ENCODE data around the gene MEF2C.

Gene MEF2C

DNA sequence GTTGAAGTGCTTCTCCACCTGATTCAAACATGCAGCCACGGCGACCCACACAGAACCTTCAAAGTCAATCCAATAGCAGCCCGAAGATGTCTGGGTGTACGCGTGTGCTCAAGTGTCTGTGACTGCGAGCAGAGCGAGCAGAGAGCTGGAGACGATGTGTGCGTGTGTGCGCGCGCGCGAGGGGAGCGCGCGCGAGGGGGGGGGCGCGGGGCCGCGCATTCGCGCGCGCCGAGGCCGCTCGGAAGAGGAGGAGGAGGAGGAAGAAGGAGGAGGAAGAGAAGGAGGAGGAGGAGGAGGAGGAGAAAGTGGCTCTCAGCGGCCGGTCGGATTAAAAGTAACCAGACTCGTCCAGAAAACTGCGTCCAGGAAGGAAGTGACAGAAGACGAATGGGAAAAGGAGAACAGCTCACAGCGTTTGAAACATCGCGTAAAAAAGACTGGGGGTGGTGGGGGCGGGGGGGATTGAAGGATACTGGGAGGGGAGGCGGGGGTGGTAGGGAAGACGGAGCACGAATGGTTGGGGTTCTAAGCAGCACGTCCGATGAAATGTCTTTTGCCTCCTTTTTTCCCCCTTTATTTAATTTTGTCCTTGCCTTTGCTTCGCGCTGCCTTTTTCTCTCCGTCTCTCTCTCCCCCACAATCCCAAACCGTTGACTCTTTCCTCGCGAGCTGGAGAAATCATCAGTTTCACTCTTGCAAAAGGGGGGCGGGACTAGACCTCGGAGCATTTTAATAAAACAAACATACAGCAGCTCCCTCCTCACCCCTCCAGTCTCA is at the start of gene MEF2C:
TSS of gene MEF2C (minus strand) at position 126 of the 777 bp plus-strand sequence. CDS start 59,396 bp downstream, outside the sequence.
- DNase-seq (ENCODE audit: low read depth) = peak; percentile 81
- TF ChIP-seq, protein P1, sequence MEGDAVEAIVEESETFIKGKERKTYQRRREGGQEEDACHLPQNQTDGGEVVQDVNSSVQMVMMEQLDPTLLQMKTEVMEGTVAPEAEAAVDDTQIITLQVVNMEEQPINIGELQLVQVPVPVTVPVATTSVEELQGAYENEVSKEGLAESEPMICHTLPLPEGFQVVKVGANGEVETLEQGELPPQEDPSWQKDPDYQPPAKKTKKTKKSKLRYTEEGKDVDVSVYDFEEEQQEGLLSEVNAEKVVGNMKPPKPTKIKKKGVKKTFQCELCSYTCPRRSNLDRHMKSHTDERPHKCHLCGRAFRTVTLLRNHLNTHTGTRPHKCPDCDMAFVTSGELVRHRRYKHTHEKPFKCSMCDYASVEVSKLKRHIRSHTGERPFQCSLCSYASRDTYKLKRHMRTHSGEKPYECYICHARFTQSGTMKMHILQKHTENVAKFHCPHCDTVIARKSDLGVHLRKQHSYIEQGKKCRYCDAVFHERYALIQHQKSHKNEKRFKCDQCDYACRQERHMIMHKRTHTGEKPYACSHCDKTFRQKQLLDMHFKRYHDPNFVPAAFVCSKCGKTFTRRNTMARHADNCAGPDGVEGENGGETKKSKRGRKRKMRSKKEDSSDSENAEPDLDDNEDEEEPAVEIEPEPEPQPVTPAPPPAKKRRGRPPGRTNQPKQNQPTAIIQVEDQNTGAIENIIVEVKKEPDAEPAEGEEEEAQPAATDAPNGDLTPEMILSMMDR (conservative IDR thresholded peaks at IDR 0.05; ENCODE audit: low read length) = no peak
- peak within 1 kb of the TSS; percentile 74 for H3K4me3 ChIP-seq (ENCODE audit: low read length)

DNA sequence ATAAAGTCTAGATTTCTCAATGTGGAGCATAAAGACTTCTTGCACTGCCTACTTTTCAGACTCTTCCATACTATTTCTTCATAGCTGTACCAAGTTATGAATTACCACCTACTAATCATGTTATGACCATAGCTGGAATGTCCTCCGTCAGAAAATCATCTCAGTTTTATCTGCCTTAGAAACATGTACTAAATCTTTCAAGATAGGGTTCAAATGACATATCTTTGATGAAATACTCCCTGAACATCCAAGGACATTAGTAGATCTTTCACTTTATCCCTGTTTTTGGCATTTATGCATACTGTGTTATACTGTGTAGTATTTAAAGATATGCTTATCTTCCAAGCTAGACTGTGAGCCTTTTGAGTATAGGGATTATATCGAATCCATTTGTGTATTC is 49.6 kb upstream of the MEF2C start:
- no peak for DNase-seq (ENCODE audit: low read depth)
- TF ChIP-seq, protein P1 (conservative IDR thresholded peaks at IDR 0.05; ENCODE audit: low read length) = no peak
- no peak overlapping the region for H3K4me3 ChIP-seq (ENCODE audit: low read length)

DNA sequence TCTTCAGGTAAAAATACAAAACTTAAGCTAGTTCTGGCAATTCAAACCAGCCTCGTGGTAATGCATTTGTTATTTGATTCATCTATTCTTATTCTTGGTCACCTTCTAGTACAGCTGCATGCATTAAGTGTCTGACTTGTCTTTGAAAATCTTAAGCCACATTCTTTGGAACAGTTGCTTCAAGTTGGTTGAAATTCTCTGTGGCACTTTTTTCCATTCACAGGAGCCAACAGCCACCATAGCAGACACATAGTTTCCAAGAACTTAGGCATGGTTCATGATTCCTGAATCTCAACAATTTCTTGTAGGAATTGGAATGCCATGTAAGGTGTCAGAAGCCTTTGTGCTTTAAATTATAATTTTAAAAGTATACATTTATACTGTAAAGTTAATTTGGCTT is 47.4 kb upstream of the MEF2C start:
- TF ChIP-seq, protein P1 (conservative IDR thresholded peaks at IDR 0.05; ENCODE audit: low read length) = no peak
- no peak for DNase-seq (ENCODE audit: low read depth)

DNA sequence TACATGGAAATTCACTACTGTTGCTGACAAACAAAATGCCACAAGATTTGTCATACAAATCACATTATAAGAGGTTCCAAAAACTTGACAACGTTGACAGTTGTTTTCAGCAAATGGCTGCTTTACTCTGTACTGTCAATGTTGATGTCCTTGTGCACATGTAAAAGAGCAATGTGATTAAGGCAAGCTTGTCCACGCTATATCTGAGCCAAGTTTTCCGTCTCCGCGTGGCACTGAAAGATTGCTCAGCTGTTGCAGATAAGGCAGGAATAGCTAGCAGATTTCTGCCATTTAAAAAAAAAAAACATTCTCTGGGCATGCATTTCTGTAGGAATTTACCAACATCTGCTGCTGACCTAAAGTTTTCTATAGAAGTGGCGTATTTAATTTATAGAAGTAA is 46.4 kb upstream of the MEF2C start:
- no peak for DNase-seq (ENCODE audit: low read depth)
- TF ChIP-seq, protein P1 (conservative IDR thresholded peaks at IDR 0.05; ENCODE audit: low read length) = no peak
- no peak overlapping the region for H3K4me3 ChIP-seq (ENCODE audit: low read length)

More for the DNA sequence above, 47.4 kb upstream of the MEF2C start:
- H3K4me3 ChIP-seq (ENCODE audit: low read length) = no peak overlapping the region

DNA sequence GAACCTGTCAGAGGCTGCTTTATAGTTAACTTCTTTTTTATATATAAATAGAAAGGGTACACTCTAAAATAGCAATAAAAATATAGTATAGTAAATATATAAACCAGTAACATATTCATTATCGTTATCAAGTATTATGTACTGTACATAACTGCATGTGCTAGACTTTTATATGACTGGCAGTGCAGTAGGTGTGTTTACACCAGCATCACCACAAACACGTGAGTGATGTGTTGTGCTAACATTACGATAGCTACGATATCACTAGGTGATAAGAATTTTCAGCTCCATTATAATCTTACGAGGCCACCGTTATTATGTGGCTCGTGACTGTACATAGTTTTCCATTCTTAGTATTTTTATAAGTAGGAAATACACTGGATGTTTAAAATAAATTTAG is 43.8 kb upstream of the MEF2C start:
- H3K4me3 ChIP-seq (ENCODE audit: low read length) = no peak overlapping the region
- TF ChIP-seq, protein P1 (conservative IDR thresholded peaks at IDR 0.05; ENCODE audit: low read length) = no peak
- no peak for DNase-seq (ENCODE audit: low read depth)

DNA sequence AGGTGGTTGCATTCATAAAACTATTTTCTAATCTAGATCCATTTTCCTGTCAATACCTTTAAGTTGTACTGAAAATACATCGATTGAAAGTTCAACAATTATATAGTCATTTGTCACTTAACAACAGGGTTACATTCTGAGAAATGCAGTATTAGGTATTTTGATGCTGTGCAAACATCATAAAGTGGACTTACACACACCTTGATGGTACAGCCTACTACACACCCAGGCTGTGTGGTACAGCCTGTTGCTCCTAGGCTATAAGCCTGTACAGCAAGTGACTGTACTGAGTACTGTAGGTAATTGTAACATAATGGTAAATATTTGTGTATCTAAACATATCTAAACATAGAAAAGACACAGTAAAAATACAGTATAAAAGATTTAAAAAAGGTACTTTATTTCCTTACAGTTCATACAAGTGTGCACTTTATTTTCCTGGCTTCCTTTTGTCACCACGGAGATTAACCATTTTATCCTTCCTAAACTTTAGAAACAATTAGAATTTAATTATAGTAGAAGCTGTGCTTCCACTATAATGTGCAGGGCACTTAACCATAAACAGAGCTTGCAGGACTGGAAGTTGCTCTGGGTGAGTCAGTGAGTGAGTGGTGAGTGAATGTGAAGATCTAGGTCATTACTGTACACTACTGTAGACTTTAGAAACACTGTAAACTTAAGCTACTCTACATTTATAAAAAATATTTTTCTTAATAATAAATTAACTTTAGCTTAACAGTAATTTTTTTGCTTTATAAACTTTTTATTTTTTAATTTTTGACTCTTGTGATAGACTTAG is 42.9 kb upstream of the MEF2C start:
- DNase-seq (ENCODE audit: low read depth) = no peak
- TF ChIP-seq, protein P1 (conservative IDR thresholded peaks at IDR 0.05; ENCODE audit: low read length) = no peak

More for the DNA sequence above, 42.9 kb upstream of the MEF2C start:
- no peak overlapping the region for H3K4me3 ChIP-seq (ENCODE audit: low read length)

Data from AG10803 (cell line).